Panc1 (cell line): Measurements from ENCODE around the gene CBL. TPM values are rescaled to one million over a fixed set of nuclear protein-coding genes. Genes with fewer than 3 reads are reported as not detected.

ENCODE experiments used
- ATAC-seq: fragments of 200-7000 bp; cut with Tn5 transposase; 2 replicates; pipeline ENCODE4 v1.9.1; 2020; ENCODE audit warnings: mild to moderate bottlenecking, moderate library complexity
- BruUV-seq: library from RNA; stranded (reverse); fragments of 400-500 nt; replicated peaks from 2 replicates; lab custom pipeline; 2021; lab: Mats Ljungman, UMichigan
- CTCF ChIA-PET: fragments of 300-600 bp; sonication (Branson Sonifier 250); formaldehyde crosslinking; loops from one replicate; lab custom pipeline; 2022; ENCODE audit warnings: antibody characterized with exemption; lab: Charles Lee
- POLR2A ChIA-PET: fragments of 300-600 bp; sonication (Branson Sonifier 250); formaldehyde crosslinking; loops from one replicate; lab custom pipeline; 2022; ENCODE audit warnings: antibody characterized with exemption; lab: Charles Lee
- DNase-seq: peaks from one replicate; pipeline ENCODE4 v3.0.0-alpha.2; 2010; ENCODE audit warnings: low read depth, low spot score
- H3K27ac ChIP-seq: 2 replicates; pipeline ENCODE4 v1.5.1; 2011; ENCODE audit warnings: mild to moderate bottlenecking, low read length, inconsistent platforms
- H3K27me3 ChIP-seq: fragments of 200-500 bp; sonication (Bioruptor generic); 2 replicates; pipeline ENCODE4 v1.6.0; 2014; ENCODE audit warnings: low read length, inconsistent platforms; ENCODE audit not compliant: control insufficient read depth, insufficient read depth
- H3K36me3 ChIP-seq: fragments of 200-500 bp; sonication (Bioruptor generic); 2 replicates; pipeline ENCODE4 v1.5.1; 2014; ENCODE audit warnings: inconsistent platforms, mild to moderate bottlenecking, low read length, moderate library complexity; ENCODE audit not compliant: control insufficient read depth, insufficient read depth
- H3K4me1 ChIP-seq: 2 replicates; pipeline ENCODE4 v1.5.1; 2011; ENCODE audit warnings: inconsistent platforms, mild to moderate bottlenecking, low read length, moderate library complexity; ENCODE audit not compliant: control insufficient read depth, insufficient read depth
- H3K4me3 ChIP-seq, 2 experiments: 2 replicates each; pipeline ENCODE4 v1.5.1; 2011 to 2012; ENCODE audit warnings: low read depth in 2 of 2, low read length in 2 of 2, mild to moderate bottlenecking in 2 of 2, inconsistent platforms in 1 of 2, moderate library complexity in 1 of 2
- H3K9me3 ChIP-seq: fragments of 200-500 bp; sonication (Bioruptor generic); 2 replicates; pipeline ENCODE4 v1.5.1; 2014; ENCODE audit warnings: low read depth, mild to moderate bottlenecking, inconsistent platforms, low read length, moderate library complexity; ENCODE audit not compliant: control insufficient read depth, insufficient read depth
- CTCF ChIP-seq: fragments of 450-650 bp; IDR thresholded peaks from 2 replicates; pipeline ENCODE4 v1.5.1; 2017; ENCODE audit warnings: mild to moderate bottlenecking
- POLR2AphosphoS5 ChIP-seq: IDR thresholded peaks from 2 replicates; pipeline ENCODE4 v1.6.1; 2012; ENCODE audit warnings: mild to moderate bottlenecking, low read depth, low read length, moderate library complexity
- REST ChIP-seq, 2 experiments: IDR thresholded peaks; 2 replicates each; pipeline ENCODE4 v1.6.1; 2011 to 2012; ENCODE audit warnings: low read depth in 2 of 2, control low read depth in 1 of 2, low read length in 1 of 2, mild to moderate bottlenecking in 1 of 2, moderate library complexity in 1 of 2; ENCODE audit not compliant: insufficient read depth in 1 of 2
- SIN3A ChIP-seq: IDR thresholded peaks from 2 replicates; pipeline ENCODE4 v1.6.1; 2012; ENCODE audit warnings: low read depth, mild to moderate bottlenecking, low read length, moderate library complexity, borderline replicate concordance; ENCODE audit not compliant: insufficient read depth
- TCF7L2 ChIP-seq: IDR thresholded peaks from 2 replicates; pipeline ENCODE4 v1.6.1; 2011; ENCODE audit warnings: mild to moderate bottlenecking, low read depth, low read length, inconsistent platforms
- in situ Hi-C: cut with HindIII; loops from 2 replicates; pipeline ENCODE4 v1.10.0; 2016; ENCODE audit warnings: low sequenced_read_pairs, low pct_unique_long_range_greater_than_20kb
- intact Hi-C: fragments of 100-400 bp; cut with micrococcal nuclease; formaldehyde crosslinking; loops from one replicate; pipeline ENCODE4 v1.10.0; 2022; ENCODE audit not compliant: unreplicated experiment
- total RNA-seq: library from RNA; stranded (reverse); gene quantifications from one replicate; pipeline ENCODE4 v1.2.1, GENCODE V29; 2021; ENCODE audit not compliant: unreplicated experiment

Gene CBL
- total RNA-seq, 1 experiment from 2014 or later = 69.9 TPM

- TF ChIP-seq REST (IDR thresholded peaks at IDR 0.05; ENCODE audit: insufficient read depth in 1 of 2, low read depth in 2 of 2, low read length in 1 of 2) (no peak), POLR2AphosphoS5 (no peak), SIN3A (no peak), CTCF (no peak), TCF7L2 (no peak)
- intact Hi-C loops = no loop called here
- ATAC-seq (no peak), DNase-seq (no peak)
- ChIA-PET POLR2A (no interaction called here), CTCF (no interaction called here)
- Histone ChIP-seq H3K27ac (peak overlapping the region; percentile 89), H3K9me3 (no peaks in the 10 kb centered on the region), H3K36me3 (no peaks in the 10 kb centered on the region), H3K4me1 (peaks cover 32% of the 10 kb centered on the region), H3K4me3 (peak overlapping the region; percentile 80 to 96), H3K27me3 (no peaks in the 10 kb centered on the region)
- no TSS peak for BruUV-seq
- in situ Hi-C loops = no loop called here
Measured at GRCh38 chr11:119207415-119207960, 1.3 kb downstream of the CBL start.

GRCh38 chr11:119209186-119209585 is 3.0 kb downstream of the CBL start:
- intact Hi-C loops = no loop called here
- DNase-seq (no peak), ATAC-seq (no peak)
- in situ Hi-C loops = no loop called here
- TF ChIP-seq REST (IDR thresholded peaks at IDR 0.05; ENCODE audit: insufficient read depth in 1 of 2, low read depth in 2 of 2, low read length in 1 of 2) (no peak), SIN3A (no peak), TCF7L2 (no peak), CTCF (no peak), POLR2AphosphoS5 (no peak)
- POLR2A ChIA-PET = interaction anchor here (0.7 kb wide), 2 partner anchors 40 to 55 kb away, joined by 3 to 8 read pairs; no protein-coding TSS in a partner anchor
- Histone ChIP-seq H3K4me1 (peaks cover 37% of the 10 kb centered on the region), H3K27me3 (no peaks in the 10 kb centered on the region), H3K9me3 (no peaks in the 10 kb centered on the region), H3K27ac (peak overlapping the region; percentile 24; the same call in 1 of the 2 replicates), H3K4me3 (no peak overlapping the region), H3K36me3 (no peaks in the 10 kb centered on the region)
- CTCF ChIA-PET = no interaction called here
- BruUV-seq = no TSS peak
